GM21786 (cell line): ENCODE data around the gene ASIC1.
"Not testable (repeated sequence)": the region's sequence is repeated elsewhere in the genome, so short reads cannot be mapped to it uniquely, and the experiment has no call there.

ENCODE experiments used
- ATAC-seq: cut with Tn5 transposase; IDR thresholded peaks from one replicate; pipeline ENCODE4 v1.9.1; 2021; ENCODE audit not compliant: unreplicated experiment

ASIC1 gene

GRCh38 chr12:50057000-50057841, at the start of gene ASIC1:
TSS of gene ASIC1 (plus strand) at chr12:50057596. CDS start at chr12:50058767, 1,171 bp downstream.
- no peak for ATAC-seq

DNA sequence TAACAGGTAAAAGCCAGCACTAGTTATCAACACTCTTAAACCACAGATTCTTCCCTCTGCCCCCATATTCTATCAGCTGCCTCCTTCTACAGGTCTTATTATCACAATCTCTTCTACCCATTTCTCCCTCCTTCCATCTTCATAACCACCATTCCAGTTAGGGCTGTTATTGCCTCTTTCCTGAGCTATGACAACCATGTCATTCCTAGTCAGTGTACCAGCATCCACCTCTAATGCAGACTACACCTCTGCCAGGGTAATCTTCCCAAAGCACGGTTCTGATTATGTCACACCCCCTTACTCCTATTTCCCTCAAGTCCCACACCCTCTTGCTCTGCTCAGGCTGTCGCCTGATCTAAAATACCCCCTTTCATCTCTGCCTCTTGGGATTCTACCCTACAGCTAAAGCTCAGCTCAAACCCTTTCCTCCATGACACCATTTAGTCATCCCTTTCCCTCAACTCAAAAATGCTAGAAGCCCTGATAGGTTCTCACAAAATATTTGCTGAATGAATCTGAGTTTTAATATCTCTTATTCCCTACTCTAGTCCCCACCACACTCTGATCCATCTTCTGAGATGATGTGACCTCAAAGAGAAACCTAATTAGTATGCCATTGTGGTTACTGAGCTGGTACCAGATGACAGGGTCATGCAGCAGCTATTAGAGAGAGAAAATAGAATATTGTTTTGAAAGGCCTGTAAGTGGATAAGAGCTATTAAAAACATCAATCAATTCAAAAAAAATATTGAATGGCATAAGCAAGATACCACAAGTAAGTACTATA, 43.8 kb upstream of the ASIC1 start:
- no peak for ATAC-seq

GRCh38 chr12:50014342-50014741, 43.1 kb upstream of the ASIC1 start:
- ATAC-seq, result no peak

DNA sequence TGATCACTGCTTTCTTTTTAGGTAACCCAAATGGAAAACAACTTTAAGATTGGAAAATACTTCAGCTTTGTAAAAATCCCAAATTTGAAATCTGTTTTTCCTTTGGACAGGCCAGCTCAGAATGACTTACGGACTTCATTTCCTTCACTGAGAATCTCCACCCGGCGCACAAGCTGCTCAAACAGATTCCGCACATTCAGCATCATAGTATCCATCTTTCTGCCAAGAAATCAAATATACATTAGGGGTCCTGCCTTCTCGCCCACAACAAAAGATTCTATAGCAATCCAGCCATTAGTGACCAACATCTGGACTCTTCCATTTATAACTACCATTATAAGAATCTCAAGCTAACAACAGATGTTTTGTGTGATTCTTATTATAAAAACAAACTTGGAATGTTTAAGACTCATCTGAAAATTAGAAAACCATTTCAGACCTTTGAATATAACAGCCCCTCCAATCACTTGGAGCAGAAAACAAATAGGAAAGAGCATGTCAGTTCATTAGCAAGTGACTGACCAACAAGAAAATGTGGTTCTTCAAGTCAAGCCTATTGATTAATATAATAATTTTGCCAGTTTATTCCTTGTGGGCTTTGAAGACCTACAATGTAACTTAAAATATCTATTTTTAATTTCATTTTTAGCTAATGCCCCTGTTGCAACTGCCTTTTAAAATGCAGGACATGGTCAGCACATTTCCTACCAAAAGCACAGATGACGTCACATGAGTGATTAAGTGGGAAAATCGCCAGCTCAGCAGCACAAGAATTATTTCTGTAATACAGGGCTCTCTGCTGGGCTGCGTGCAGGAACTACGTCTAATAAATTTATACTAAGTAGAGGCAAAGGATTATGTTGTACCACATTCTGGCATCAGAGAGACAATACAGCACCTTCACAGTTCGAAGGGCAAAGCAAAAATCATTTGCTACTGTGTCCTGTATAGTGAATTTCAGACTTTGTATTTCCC, 40.6 kb upstream of the ASIC1 start:
- no peak for ATAC-seq

GRCh38 chr12:50017641-50018040, 39.8 kb upstream of the ASIC1 start:
- no peak for ATAC-seq

DNA sequence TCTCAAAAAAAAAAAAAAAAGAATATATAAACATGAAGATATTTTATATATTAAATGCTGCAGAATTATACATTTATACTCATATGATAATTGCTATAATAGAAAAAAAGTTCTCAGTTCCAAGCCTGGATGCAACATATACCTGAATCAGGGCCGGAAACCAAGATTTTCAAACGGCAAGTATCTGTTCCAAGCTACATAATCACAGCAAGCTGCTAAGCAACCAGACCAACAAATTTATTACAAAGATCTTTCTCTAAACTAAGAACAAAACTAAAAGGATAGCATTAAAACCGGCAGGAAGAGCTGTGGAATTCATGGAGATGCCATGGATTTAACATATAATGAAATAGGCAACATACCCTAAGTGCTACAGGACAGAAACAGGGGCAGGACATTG, 39.2 kb upstream of the ASIC1 start:
- ATAC-seq, result no peak

DNA sequence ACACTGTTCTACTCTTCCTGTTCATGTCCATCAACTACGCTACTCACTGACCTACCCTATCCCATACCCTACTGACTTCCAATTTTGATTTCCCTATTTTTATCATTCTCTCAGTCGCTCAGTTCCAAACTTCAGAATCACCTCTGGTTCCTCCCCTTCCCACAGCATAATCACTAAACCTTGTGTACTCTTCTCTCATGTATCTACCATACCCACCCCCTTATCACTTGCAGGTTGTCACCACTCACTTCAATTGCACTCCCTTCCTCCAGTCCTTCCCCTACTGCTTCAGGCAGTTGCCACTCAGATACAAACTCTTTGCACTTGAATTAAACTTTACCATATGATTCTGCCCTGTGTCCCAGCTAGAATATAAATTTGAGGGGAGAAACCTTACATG, 38.4 kb upstream of the ASIC1 start:
- no peak for ATAC-seq

DNA sequence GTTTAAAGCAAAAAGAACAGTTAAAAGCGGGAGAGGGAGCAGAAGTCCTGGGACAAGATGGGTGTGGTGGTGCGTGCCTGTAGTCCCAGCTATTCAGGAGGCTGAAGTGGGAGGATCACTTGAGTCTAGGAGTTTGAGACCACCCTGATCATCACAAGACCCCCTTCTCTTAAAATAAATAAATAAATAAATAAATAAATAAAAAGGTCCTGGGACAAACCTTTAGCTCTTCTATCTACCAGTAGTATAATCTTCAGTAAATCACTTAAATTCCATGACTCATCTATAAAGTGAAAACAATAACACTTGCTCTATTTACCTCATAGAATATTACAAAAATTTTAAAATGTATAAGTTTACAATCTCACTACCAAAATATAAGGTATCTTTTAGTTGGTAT, 37.9 kb upstream of the ASIC1 start:
- no peak for ATAC-seq

- no peak for ATAC-seq
Observed at GRCh38 chr12:50021031-50021430, 36.4 kb upstream of the ASIC1 start.

DNA sequence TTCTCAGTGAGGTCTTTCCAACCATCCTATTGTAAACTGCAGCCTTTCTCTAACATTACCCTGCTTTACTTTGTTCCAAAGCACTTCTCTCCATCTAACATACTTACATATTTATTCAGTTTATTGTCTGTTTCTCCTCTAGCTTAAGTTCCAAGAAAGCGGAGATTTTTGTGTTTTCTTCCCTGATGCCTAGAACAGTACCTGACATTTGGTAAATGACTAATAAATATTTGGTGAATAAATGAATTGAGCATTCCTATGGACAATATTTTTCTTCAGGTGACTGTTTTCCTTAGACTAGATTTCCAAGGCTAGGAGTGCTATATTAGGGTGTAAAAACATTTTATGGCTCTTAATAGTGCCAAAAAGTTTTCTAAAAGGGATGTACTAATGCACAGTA, 34.5 kb upstream of the ASIC1 start:
- ATAC-seq, result no peak

- ATAC-seq, result no peak
Observed at GRCh38 chr12:50024227-50024626, 33.2 kb upstream of the ASIC1 start.

DNA sequence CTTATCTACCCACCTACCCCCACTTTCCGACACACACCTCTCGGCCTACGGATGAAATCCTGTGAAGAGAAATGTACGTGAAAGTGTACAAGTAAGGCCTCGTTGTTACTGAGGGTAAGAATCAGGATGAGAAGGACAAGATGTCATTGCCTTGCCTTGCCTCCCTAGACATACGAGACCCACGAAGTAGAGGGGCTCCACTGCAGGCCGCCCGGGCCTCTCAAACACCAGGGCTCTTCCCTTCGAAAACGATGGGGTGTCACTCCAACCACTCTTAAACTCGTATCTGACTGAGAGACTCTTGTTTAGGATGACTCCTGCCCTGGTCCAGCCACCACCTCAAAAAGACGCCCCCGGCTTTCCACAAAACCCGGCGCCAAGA, 32.6 kb upstream of the ASIC1 start:
- no peak for ATAC-seq

DNA sequence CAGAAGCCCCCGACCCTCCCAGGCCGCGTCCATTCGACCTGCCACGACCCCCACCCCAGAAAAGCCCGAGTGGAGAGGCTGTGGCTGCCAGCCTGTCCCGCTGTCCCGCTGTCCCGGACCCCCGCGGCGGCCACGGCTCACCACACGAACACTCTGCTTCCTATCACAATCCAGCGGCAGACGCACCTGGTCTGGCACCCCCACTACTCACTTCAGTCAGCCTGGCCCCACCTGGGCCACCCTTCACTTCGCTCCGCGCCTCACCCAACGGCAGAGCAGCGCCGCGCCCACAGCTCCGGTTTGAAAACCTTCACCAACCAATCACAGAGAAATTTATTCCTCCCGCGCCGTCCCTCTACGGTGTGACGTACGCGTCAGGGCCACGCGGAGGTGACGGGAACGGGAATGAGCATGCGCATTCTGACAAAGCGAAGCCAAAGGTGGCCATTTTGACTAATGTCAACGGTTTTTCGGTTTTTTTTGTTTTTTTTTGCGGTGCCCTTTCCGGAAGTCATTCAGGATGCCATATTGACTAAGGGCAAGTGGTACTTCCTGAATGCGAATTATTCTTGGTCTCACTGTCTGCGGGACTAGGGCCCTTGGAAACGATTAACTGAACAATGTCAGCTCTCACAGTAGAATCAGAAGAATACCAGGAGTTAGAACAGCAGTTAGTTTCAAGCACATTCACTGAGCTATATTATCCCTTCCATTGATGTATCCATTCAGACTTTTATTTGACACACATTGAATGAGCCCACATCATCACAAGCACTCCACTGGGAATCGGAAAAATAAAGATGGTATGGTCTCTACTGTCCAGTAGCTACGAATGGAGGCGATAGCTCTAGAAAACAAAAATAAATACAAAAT, 32.0 kb upstream of the ASIC1 start, which contains the start of gene RACGAP1:
RACGAP1 (minus strand) TSS at position 308 of the 873 bp plus-strand sequence. CDS start 8,779 bp downstream, outside the sequence.
- ATAC-seq, result peak; percentile 90

- ATAC-seq, result no peak
Observed at GRCh38 chr12:50026691-50027090, 30.7 kb upstream of the ASIC1 start.

- not testable (repeated sequence) for ATAC-seq
Observed at GRCh38 chr12:50030449-50030848, 26.9 kb upstream of the ASIC1 start.

- no peak for ATAC-seq
Observed at GRCh38 chr12:50032515-50032853, 24.9 kb upstream of the ASIC1 start.

DNA sequence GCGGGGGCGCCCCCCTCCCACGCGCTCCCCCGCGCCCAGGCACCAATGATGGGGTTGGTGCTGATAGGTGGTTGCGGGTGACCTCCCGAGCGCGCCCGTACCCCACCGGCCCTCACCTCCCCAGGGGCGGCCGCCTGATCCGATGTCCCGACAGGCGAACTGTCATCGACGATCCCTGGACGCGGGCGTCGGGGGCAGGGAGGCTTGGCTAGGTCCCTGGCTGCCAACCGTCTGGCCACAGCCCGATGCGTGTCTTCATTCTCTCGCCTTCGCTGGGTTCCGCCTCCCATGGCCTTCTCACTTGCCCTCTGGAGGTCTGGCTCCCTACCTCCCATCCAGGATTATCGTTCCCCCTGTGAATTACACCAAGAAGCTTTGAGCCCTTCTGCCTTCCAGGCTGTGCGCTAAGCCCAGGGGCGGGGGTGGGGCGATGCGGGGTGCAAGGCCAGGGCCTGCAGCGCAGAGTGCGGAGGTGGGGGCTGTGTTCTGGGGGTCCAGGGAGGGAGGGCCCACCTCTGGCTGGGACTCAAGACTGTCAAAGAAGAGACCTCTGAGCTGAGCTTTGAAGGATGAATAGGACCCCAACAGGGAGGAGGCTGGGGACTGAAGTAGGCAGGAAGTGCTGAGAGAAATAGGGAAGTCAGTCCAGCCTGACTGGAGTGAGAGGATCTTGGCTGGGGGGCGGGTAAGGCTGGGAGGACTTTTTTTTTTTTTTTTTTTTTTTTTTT, 24.4 kb upstream of the ASIC1 start:
- no peak for ATAC-seq

DNA sequence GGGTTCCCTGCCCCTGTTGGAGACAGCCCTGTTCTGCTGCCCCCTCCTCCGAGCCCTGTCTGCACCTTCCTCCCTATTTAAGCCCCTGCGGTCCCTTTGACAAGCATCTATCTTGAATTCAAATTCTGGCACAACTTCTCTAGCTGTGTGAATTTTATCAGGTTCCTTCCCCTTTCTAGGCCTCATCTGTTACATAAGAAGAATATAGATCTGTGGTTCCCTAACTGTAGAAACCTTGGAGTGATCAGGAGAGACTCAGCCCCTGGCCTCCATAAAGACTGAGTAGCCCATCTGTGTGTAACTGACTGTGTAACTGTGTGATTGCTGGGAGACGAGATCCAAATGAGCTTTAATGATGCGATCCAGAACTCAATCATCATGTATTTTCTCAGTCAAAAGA, 19.1 kb upstream of the ASIC1 start:
- ATAC-seq, result no peak

DNA sequence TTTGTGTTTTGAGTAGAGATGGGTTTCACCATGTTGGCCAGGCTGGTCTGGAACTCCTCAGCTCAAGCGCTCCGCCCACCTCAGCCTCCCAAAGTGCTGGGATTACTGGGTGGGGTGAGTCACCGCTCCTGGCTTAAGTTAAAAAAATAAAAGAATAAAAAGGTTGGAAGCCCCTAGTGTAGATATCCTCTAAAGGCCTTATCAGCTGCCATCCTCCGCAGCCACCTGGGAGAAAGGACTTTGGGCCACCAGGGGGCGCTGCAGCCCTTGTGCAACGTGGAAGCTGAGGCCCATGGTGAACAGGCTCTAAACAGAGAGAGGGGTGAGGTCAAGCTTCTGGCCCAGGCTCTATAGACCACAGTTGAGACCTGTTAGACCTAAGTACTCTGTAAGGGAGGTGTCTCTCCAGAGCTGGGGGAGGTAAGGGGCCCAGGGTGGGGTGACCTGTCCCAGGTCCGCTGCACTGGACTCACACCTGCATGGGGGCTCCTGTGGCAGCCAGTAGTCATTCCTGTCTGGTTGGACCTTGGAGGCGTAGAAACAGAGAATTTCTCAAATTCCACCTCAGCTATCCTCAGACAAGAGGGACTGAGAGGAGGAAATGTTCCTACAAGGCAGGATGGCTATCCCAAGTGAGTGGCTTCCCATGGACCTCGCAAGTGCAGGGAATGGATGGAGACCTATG, 18.1 kb upstream of the ASIC1 start:
- no peak for ATAC-seq
